GM23338 (cell line): ENCODE data around the gene RPS3A.

Experiments used
- CREB1 ChIP-seq: fragments of 250-450 bp; sonication (Bioruptor Pico); IDR thresholded peaks from 2 replicates; pipeline ENCODE4 v1.5.0; 2020; ENCODE audit warnings: low read depth, mild to moderate bottlenecking, moderate library complexity
- ETS1 ChIP-seq: IDR thresholded peaks from 2 replicates; pipeline ENCODE4 v1.6.1; 2016; ENCODE audit warnings: antibody characterized with exemption
- EZH2 ChIP-seq: fragments of 200-600 bp; sonication (generic); IDR thresholded peaks from one replicate; pipeline ENCODE4 v1.8.0; 2017; ENCODE audit warnings: antibody characterized with exemption, mild to moderate bottlenecking, low read depth; ENCODE audit not compliant: unreplicated experiment
- EZH2phosphoT487 ChIP-seq: fragments of 200-600 bp; sonication (generic); IDR thresholded peaks from one replicate; pipeline ENCODE4 v1.8.1; 2018; ENCODE audit warnings: antibody characterized with exemption; ENCODE audit not compliant: unreplicated experiment
- JUNB ChIP-seq: IDR thresholded peaks from one replicate; pipeline ENCODE4 v1.6.1; 2016; ENCODE audit warnings: antibody characterized with exemption; ENCODE audit not compliant: unreplicated experiment
- NANOG ChIP-seq: IDR thresholded peaks from 2 replicates; pipeline ENCODE4 v1.6.1; 2016; ENCODE audit warnings: antibody characterized with exemption, borderline replicate concordance
- POLR2AphosphoS5 ChIP-seq: IDR thresholded peaks from 2 replicates; pipeline ENCODE4 v1.6.1; 2016; ENCODE audit warnings: antibody characterized with exemption, low read depth
- REST ChIP-seq: IDR thresholded peaks from one replicate; pipeline ENCODE4 v1.6.1; 2018; ENCODE audit warnings: antibody characterized with exemption; ENCODE audit not compliant: unreplicated experiment
- ZNF114 ChIP-seq: fragments of 250-450 bp; sonication (Bioruptor Pico); IDR thresholded peaks from 2 replicates; pipeline ENCODE4 v1.5.0; 2020; ENCODE audit warnings: mild to moderate bottlenecking, moderate library complexity
- ZNF331 ChIP-seq: fragments of 250-450 bp; sonication (Bioruptor Pico); IDR thresholded peaks from 2 replicates; pipeline ENCODE4 v1.5.0; 2020; ENCODE audit warnings: low read depth, mild to moderate bottlenecking, moderate library complexity
- TF ChIP-seq, protein P1 (sequence below), 2 experiments: fragments of 200-600 bp in 1 of 2; sonication (generic) in 1 of 2; conservative IDR thresholded peaks; 2 replicates each; pipeline versions ENCODE4 v1.5.1 to v1.6.1; 2016 to 2017; ENCODE audit warnings: antibody characterized with exemption in 2 of 2, low read depth in 2 of 2, mild to moderate bottlenecking in 2 of 2, moderate library complexity in 1 of 2

DNA sequence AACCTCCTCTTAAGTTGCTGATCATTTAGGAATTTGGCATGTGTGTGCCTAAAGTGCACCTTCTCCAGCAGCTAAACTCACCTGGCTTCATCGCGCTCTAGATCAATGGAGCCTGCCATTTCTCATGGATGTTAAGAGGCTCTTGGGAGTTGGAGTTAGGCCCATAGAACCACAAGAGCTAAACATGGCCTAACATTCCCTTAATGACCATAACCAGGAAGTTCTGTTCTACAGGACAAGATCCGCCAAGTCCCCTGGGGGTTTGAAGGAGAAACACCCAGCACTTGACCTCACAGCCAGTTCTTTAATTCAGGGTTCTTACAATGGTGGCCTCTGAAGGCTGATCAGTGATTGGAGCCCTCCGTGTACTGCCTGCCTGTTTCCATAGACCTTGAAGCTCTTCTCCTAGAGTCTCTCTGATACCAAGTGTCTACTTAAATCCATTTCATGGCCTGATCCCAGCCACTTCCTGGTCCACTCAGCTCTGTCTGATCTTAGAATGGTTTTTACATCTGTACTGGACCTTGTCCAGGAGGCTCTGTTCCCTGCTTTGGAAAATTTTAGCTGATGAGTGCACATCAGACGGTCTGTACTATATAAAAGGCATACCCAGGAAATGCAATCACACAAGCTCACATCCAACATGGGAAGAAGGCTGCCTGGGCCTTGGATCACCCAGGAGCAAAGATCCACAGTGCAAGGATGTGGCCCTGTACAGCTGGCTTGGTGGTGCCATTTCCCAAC, 45.1 kb downstream of the RPS3A start:
- TF ChIP-seq POLR2AphosphoS5, result no peak
- no peak for TF ChIP-seq EZH2
- TF ChIP-seq, protein P1, sequence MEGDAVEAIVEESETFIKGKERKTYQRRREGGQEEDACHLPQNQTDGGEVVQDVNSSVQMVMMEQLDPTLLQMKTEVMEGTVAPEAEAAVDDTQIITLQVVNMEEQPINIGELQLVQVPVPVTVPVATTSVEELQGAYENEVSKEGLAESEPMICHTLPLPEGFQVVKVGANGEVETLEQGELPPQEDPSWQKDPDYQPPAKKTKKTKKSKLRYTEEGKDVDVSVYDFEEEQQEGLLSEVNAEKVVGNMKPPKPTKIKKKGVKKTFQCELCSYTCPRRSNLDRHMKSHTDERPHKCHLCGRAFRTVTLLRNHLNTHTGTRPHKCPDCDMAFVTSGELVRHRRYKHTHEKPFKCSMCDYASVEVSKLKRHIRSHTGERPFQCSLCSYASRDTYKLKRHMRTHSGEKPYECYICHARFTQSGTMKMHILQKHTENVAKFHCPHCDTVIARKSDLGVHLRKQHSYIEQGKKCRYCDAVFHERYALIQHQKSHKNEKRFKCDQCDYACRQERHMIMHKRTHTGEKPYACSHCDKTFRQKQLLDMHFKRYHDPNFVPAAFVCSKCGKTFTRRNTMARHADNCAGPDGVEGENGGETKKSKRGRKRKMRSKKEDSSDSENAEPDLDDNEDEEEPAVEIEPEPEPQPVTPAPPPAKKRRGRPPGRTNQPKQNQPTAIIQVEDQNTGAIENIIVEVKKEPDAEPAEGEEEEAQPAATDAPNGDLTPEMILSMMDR (conservative IDR thresholded peaks at IDR 0.05; ENCODE audit: low read depth in 2 of 2), result no peak
- TF ChIP-seq JUNB, result no peak
- no peak for TF ChIP-seq EZH2phosphoT487
- no peak for TF ChIP-seq REST
- TF ChIP-seq CREB1 (CRISPR knock-in tag), result no peak
- TF ChIP-seq ETS1, result no peak
- TF ChIP-seq ZNF331 (CRISPR knock-in tag), result no peak
- TF ChIP-seq NANOG, result no peak
- TF ChIP-seq ZNF114 (CRISPR knock-in tag), result no peak
